Uterus (tissue), 2 donors: ENCODE data around the gene DIP2A.

Experiments used
- POLR2A ChIP-seq, 2 donors: fragments of 450-650 bp; IDR thresholded peaks; one replicate each; pipeline ENCODE4 v1.6.1; 2016; ENCODE audit warnings: antibody characterized with exemption in 2 of 2, mild to moderate bottlenecking in 1 of 2, moderate library complexity in 1 of 2
- TF ChIP-seq, protein P1 (sequence below), 4 experiments: fragments of 200-600 bp in 2 of 4; fragments of 450-650 bp in 2 of 4; sonication (generic) in 2 of 4; IDR thresholded peaks; one replicate each; pipeline ENCODE4 v1.5.1; 2016 to 2019; ENCODE audit warnings: antibody characterized with exemption in 4 of 4, mild to moderate bottlenecking in 2 of 4, moderate library complexity in 1 of 4

DNA sequence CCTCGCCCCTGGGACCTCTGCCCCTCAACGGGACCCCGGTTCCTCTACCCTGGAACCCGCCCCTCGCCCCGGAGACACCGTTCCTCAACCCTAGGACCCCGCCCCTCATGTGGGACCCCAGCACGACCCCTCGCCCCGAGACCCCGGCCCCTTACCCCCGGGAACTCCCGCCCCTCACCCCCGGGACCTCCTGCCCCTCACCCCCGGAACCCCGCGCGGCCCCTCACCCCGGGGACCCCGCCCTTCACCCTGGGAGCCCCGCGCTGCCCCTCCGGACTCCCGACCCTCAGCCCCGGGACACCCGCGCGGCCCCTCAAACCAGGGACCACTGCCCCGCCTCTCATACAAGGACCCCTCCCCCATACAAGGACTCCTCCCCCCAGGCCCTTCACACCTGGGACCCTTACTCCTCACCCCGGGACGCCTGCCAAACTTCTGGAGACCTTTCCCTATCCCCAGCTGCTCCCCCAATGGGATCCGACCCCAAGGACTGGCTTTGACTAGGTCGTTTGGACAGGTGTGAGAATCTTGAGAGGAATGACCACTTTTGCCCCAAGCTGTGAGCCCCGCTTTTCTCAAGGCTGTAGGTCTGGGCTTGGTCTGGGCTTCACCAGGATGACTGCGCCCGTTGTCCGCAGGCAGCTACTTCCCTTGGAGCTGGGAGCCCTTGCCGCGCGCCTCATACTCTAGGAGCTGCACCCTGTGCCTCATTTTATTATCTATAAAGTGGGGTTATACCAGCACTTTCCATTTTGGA, 843 bp downstream of the DIP2A start:
- TF ChIP-seq, protein P1, sequence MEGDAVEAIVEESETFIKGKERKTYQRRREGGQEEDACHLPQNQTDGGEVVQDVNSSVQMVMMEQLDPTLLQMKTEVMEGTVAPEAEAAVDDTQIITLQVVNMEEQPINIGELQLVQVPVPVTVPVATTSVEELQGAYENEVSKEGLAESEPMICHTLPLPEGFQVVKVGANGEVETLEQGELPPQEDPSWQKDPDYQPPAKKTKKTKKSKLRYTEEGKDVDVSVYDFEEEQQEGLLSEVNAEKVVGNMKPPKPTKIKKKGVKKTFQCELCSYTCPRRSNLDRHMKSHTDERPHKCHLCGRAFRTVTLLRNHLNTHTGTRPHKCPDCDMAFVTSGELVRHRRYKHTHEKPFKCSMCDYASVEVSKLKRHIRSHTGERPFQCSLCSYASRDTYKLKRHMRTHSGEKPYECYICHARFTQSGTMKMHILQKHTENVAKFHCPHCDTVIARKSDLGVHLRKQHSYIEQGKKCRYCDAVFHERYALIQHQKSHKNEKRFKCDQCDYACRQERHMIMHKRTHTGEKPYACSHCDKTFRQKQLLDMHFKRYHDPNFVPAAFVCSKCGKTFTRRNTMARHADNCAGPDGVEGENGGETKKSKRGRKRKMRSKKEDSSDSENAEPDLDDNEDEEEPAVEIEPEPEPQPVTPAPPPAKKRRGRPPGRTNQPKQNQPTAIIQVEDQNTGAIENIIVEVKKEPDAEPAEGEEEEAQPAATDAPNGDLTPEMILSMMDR (IDR thresholded peaks at IDR 0.05) = no peak
- TF ChIP-seq POLR2A (IDR thresholded peaks at IDR 0.05) = no peak
